ENCODE measurements around the gene RABL2B.
"Not testable (repeated sequence)": the region's sequence is repeated elsewhere in the genome, so short reads cannot be mapped to it uniquely, and the experiment has no call there.

The RABL2B gene

DNA sequence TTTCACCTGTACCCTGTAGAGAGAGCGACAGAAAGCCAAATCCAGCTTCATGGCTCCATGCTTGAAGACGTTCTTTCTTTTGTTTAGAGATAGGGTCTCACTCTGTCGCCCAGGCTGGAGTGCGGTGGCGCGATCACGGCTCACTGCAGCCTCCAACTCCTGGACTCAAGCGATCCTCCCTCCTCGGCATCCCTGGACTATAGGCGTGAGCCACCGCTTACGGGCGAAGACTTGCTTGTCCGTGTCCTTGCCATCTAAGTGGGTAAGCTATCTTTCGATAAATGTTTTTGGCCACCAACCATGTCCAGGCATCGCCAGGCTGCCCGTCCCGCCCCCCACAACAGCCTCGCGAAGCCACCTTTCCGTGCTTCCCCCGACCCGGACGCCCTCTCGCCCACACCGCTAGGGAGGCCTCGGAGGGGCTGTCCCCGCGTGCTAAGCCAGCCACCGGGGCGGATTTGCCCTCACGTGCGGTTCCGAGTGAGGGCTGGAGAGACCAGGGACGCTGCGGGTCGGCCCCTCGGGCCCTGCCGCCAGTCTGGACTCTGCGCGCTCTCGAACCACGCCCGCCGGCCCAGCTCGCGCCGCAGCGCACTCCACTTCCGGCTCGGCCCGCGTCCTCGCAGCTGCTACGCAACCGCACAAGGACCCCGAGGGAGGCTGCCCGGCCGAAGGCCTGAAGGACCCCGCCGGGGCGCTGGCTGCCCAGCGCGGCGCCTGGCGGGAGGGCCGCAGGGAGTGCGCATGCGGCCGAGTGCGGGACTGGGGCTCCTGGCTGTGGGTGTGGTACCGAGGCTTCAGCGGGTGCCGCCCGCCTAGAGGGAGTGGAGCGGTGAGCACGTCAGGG lies at the start of gene RABL2B:
RABL2B (minus strand) TSS at position 604 of the 847 bp plus-strand sequence. CDS start 1,342 bp downstream, outside the sequence.
- DNase-seq = peak; percentile 88

DNA sequence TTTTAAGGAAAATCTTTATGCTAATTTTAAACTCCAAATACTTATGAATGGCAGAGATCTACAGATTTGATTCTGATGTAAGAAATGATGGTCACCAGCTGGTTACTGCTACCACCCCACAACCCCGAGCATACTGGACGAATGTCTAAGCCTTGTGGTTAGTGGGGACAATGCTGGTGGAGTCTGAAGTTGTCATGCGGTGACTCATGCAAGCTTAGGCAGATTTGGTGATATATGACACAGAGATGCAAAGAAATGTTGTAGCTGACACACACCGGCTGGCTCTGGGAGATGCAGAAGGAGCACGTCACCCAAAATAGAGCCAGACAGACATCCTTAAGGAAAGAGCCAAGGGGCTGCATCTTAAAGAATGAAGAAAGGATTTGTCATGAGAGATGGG lies 3.5 kb upstream of the RABL2B start:
- DNase-seq = not testable (repeated sequence)

DNA sequence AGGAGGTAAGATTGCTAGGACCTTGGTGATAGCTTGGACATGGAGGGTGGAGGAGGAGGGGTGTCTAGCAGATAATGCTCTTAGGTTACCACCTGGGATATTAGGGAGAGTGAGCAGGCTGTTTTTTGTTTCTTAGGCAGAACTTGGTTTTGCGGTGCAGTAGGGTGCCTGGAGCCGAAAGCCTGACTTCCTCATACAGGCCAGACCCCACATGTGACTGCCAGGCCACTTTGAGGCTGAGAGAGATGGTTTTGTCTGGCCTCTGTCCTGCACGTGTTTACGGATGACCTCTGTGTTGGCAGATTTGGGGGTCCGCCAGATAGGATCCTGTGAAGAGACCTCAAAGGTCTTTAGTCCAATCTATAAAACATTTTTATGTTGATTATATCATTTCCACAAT lies 1.9 kb upstream of the RABL2B start:
- DNase-seq = not testable (repeated sequence)

DNA sequence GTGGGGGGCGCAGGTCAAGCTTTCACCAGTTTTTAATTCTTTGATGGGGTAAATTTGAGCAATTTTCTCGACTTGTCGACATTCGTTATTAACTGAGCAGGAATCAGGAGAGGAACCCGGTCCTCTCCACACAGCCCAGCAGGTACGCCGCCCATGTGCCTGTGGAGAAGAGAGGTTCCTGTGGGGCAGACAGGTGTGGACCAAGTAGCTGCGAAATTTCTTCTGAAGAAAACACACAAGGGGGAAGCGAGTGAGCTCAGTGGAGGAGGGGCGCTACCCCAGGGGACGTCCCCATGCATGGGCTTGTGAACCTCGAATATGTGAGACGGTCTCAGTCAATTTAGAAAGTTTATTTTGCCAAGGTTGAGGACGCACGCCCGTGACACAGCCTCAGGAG lies 442 bp upstream of the RABL2B start:
- DNase-seq = peak; percentile 40

DNA sequence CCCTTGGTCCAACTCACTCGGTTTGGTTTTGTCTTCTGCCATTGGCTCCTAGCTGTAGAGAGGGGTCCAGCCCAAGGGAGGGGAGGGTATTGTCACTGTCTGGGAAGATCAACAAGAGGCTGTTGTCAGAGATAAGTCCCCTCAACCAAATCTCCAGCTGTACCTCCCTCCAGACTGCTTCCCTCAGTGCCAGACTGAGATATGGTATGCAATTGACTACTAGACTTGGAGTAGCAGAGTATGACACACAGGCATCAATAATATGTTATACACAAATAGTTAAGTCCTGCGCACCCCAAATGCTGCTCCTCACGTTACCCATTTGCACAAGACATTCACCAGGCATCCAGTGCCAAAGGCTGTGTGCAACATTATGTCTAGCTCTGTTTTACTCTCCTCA lies 1.2 kb downstream of the RABL2B start:
- DNase-seq = not testable (repeated sequence)

DNA sequence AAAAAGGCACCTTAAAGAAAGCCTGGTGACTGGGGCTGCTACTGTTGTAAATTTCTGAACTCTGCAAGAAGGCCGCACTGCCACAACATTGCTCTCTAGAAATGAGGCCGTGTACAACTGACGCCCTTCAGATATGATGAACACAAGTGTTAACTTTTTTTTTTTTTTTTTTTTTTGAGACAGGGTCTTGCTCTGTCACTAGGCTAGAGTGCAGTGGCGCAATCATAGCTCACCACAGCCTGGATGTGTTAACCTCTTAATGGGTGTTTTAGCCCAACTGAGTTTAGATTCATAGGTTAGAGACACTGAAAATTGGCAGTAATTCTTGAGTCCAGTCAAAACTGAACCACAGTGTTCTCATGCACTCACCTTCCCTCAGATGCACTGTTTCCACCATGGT lies 3.2 kb downstream of the RABL2B start:
- not testable (repeated sequence) for DNase-seq

DNA sequence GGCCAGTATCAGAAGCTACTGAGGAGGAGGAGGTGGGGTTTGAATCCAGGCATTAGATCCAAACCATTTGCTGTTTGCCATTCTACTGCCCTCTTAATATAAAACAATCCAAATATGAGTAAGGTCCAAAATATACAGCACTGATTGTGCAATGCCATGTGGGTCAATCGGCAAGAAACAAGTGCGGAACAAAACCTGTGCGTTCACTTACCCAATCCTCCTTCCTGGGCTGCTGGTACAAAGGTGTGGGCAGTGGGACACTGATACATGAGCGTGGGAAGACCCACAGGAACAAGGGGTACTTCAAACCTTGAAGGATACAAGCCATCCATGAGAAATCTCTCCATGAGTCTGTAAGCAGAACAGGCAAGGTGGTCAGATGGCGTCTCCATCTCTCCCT lies 5.8 kb downstream of the RABL2B start:
- DNase-seq = not testable (repeated sequence)

DNA sequence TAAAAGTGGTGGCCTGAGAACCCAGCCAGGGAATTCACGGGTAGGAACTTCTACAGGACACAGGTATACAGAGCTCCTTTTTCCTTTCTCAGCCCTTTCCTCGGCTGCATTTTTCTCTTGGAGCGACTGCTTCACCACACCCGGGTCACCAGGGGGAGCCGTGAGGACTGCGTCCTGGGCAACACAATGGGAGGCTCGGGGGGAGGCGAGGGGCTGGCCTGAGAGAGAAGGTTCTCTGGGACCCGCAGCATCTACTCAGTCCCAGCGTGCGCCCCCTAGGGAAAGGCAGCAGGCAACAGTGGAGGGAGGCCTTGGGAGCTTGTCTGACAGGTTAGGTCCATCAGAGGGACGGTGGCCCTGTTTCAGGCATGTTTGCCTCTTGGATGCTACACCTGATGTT lies 8.3 kb downstream of the RABL2B start:
- DNase-seq = not testable (repeated sequence)

DNA sequence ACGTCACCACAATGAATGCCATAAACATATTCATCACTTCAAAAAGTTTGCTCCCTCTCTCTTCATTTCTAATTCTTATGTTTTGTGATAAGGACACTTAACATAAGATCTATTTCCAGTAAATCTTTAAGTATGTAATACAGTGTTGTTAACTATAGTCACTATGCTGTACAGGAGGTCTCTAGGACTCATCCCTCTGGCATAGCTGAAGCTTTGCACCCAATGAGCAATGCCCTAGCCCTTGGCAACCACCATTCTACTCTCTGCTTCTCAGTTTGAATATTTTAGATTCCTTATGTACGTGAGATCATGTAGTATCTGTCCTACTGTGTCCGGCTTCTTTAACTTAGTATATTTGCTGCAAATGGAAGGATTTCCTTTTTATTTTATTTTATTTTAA lies 19.1 kb downstream of the RABL2B start:
- not testable (repeated sequence) for DNase-seq

DNA sequence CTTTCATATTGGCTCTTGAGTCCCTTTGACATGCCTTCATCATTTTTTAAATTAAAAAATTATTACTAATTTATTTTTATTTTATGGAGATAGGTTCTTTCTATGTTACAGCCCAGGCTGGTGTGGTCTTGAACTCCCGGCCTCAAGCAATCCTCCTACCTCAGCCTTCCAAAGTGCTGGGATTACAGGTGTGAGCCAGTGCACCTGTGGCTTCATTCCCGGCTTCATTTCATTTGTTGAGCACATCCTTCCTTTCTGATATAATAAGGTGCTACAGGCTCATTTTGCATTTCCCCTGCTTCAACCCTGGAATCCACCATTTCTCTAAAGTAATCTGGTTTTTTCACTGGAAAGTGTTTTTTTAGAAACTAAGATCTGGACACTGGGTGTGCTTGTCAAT lies 21.6 kb downstream of the RABL2B start:
- not testable (repeated sequence) for DNase-seq

DNA sequence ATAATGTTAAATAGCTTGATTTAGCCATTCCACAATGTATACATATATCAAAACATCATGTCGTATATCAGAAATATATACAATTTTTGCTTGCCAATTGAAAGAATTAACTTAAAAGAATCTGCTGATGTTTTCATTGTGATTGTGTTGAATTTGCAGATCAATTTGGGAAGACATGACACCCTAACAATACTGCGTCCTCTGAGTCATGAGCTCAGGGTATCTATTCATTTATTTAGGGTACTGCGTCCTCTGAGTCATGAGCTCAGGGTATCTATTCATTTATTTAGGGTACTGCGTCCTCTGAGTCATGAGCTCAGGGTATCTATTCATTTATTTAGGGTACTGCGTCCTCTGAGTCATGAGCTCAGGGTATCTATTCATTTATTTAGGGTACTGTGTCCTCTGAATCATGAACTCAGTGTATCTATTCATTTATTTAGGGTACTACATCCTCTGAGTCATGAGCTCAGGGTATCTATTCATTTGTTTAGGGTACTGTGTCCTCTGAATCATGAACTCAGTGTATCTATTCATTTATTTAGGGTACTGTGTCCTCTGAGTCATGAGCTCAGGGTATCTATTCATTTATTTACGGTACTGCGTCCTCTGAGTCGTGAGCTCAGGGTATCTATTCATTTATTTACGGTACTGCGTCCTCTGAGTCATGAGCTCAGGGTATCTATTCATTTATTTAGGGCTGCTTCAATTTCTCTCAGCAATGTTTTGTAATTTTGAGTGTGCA lies 23.7 kb downstream of the RABL2B start:
- DNase-seq = peak; percentile 53

DNA sequence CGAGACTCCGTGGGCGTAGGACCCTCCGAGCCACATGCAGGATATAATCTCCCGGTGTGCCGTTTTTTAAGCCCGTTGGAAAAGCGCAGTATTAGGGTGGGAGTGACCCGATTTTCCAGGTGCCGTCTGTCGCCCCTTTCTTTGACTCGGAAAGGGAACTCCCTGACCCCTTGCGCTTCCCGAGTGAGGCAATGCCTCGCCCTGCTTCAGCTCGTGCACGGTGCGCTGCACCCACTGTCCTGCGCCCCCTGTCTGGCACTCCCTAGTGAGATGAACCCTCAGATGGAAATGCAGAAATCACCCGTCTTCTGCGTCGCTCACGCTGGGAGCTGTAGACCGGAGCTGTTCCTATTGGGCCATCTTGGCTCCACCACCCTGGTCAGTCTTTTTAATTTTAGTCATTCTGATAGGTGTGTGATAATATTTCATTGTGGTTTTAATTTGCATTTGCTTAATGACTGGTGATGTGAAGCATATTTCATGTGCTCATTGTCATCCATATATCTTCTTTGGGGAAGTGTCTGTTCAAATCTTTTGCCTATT lies 26.4 kb downstream of the RABL2B start:
- DNase-seq = peak; percentile 77

DNA sequence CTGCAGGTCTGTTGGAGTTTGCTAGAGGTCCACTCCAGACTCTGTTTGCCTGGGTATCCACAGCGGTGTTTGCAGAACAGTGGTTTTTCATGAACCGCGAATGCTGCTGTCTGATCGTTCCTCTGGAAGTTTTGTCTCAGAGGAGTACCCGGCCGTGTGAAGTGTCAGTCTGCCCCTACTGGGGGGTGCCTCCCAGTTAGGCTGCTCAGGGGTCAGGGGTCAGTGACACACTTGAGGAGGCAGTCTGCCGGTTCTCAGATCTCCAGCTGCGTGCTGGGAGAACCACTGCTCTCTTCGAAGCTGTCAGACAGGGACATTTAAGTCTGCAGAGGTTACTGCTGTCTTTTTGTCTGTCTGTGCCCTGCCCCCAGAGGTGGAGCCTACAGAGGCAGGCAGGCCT lies 27.0 kb downstream of the RABL2B start:
- DNase-seq = peak; percentile 11

DNA sequence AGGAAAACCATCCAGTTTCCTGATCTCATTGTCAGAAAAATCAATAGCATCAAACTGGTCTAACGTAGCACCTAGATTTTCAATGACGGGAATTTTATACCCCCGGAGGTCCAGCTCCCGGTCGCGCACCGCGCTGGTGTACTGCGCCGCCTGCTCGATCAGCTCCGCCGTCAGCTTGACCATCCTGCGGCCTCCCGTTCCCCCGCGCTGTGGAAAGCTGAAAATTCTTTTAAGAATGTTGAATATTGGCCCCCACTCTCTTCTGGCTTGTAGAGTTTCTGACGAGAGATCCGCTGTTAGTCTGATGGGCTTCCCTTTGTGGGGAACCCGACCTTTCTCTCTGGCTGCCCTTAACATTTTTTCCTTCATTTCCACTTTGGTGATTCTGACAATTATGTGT lies 28.2 kb downstream of the RABL2B start:
- DNase-seq = not testable (repeated sequence)

DNA sequence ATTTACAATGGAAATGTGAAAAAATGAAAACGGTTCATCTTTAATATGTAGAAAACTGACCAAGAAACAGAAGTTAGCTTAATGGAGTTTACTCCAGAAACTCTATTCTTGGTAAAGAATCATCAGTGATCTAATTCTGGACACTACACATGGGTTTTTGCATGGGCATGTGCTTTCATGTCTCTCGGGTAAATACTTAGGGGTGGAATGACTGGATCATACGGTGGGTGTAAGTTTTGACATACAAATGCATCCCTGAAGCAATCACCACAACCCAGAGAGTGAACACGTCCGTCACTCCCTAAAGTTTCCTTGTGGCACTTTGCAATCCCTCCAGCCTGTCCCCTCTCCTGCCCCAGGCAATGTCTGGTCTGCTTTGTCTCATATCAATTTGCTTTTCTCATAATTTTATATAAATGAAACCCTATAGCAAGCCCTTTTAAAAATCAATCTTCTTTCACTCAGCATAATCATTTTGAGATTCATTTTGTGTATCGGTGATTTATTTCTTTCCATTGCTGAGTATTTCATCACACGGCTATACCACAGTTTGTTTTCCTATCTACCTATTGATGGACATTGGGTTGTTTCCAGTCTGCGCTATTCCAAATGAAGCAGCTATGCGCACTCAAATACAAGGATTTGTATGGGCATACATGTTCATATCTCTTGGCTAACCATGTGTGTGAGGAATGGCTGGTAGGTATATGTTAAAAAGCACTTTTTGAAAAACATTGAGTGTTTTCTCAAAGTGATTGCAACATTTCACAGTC lies 33.9 kb downstream of the RABL2B start:
- not testable (repeated sequence) for DNase-seq

DNA sequence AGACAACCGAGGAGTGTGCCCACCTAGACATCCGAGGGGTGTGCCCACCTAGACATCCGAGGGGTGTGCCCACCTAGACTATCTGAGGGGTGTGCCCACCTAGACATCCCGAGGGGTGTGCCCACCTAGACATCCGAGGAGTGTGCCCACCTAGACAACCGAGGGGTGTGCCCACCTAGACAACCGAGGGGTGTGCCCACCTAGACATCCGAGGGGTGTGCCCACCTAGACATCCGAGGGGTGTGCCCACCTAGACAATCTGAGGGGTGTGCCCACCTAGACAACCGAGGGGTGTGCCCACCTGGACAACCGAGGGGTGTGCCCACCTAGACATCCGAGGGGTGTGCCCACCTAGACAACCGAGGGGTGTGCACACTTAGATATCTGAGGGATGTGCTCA lies 34.8 kb downstream of the RABL2B start:
- not testable (repeated sequence) for DNase-seq

DNA sequence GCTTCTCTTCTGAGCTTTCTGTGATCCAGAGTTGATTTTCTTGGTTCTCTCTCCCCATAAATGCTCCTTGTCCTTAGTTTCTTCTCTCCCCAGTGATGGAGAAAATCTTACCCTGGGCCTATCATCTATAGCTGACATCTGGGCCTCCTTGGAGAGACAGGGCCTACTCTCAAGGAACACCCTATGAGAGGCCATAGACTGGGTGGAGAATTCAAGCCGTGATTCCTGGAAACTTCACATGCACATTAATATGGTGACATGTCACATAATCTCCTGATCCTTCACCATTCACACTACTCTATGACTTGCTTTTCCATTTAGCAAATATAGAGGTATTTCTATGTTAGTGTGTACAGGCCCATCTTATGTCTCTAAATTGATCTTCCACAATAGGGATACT lies 35.9 kb downstream of the RABL2B start:
- not testable (repeated sequence) for DNase-seq

DNA sequence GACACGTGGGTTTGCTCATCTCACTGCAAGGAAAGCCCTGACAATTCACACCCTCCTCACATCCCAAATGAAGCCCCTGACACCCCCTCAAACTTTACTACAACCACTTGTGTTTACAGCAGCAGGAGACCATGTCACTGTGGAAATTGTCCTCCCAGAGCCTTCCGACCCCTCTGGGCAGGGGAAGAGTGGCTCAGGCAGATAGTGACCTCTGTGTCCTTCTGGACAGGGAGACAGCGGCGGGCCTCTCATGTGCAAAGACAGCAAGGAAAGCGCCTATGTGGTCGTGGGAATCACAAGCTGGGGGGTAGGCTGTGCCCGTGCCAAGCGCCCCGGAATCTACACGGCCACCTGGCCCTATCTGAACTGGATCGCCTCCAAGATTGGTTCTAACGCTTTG lies 39.0 kb downstream of the RABL2B start:
- DNase-seq = not testable (repeated sequence)

DNA sequence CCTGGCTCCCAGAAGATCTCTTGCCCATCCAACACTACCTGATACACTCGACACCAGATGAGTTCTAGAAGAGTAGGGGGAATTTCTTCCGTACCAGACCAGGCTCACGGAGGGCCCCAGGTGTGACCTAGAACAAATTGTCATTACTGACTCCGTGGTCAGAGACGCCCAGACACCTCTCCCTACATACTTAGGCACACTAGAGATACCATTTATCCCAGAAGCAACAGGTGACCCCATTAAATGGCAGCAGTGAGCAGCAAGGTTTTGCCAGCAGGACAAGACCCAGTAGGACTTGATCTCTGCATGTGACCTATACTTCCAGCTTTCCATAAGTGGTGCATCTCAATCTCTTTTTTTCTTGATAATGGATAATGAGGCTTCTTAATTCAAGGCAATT lies 42.7 kb downstream of the RABL2B start:
- DNase-seq = not testable (repeated sequence)

DNA sequence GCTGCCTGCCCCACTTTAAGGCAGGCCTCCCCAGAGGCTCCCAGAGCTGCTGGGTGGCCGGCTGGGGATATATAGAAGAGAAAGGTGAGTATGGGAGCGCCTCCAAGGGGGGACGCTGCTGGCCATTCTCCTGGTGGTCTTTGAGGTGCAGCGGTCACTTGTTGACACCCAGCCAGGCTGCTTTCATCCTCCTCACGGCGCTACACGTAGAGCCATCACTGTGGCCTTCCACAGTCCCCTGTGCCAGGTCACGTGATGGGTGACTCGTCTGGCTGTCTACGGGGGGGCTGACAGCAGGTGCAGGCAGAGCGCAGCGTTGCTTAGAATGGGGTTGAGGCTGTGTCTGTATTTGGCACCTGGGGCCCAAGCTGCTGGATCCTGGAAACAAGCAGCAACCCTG lies 43.5 kb downstream of the RABL2B start:
- no peak for DNase-seq

DNA sequence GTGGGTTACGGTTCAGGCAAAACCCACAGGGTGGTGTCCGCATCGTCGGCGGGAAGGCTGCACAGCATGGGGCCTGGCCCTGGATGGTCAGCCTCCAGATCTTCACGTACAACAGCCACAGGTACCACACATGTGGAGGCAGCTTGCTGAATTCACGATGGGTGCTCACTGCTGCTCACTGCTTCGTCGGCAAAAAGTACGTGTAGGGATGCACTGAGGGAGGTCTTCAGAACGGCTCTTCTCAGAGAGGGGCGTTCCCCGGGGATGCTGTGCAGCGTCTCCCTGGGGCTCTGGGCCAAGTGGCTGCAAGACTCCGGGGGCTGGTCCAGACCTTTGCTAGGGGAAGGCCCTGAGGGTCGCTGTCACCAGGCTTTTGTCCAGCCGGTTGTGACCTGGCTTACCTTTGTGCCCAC lies 44.2 kb downstream of the RABL2B start:
- DNase-seq = no peak

DNA sequence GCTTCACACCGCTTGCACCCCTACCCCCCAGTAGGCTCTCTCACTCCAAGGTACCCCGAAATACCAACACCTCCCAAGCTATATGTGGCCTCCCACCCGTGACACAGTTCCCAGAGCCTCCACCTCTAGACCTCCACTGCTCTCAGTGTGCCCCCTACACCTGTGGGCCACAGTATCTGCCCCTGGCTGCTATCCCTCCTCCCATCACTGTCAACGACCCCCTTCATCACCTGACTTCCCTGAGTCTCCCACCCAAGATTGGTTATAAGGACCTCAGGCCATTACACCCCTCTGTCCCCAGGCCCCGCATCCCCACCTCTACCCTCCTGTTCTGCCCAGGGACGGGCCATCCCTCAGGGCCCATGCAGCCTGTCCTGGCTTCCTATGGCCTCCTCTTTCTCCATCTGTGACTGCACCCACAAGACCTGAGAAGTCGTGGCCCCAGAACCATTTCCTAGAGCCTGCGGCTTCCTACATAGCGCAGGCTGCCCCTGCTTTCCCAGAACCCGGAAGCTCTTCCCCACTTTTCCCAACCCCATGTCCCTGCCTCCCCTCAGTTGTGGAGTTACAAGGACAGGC lies 44.7 kb downstream of the RABL2B start:
- DNase-seq = no peak

Measured in CD4-positive, alpha-beta T cell treated with Interleukin-4 for 4 hours (primary cell).